NCI-H1694 (cell line): ENCODE data around the gene KRTAP5-8.
"Not testable (repeated sequence)": the region's sequence is repeated elsewhere in the genome, so short reads cannot be mapped to it uniquely, and the experiment has no call there.

Experiments used
- DNase-seq: peaks from one replicate; lab custom pipeline; 2025; lab: John Stamatoyannopoulos, UW

KRTAP5-8 gene

DNA sequence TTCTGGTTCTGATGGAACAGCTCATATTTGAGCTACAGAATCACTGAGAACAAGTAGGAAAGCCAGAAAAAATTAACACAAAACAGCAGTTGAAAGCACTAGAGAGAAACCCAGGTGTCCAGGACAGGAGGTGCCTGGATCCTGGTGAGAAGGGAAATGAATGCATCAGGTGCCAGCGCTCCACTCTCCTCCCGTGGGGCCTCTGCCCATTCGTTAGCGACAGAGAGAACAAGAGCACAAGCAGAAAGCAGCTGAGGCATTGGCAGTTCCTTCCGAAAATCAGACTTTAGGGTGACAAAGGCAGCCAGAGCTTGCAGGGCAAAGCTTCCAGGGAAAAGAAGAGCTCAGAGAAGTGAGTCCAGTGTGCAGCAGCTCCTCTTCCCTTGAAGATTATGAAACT, 30.7 kb upstream of the KRTAP5-8 start:
- no peak for DNase-seq

GRCh38 chr11:71518506-71519471, 19.0 kb upstream of the KRTAP5-8 start:
- no peak for DNase-seq

- DNase-seq, result no peak
Observed at GRCh38 chr11:71519546-71519945, 18.3 kb upstream of the KRTAP5-8 start.

DNA sequence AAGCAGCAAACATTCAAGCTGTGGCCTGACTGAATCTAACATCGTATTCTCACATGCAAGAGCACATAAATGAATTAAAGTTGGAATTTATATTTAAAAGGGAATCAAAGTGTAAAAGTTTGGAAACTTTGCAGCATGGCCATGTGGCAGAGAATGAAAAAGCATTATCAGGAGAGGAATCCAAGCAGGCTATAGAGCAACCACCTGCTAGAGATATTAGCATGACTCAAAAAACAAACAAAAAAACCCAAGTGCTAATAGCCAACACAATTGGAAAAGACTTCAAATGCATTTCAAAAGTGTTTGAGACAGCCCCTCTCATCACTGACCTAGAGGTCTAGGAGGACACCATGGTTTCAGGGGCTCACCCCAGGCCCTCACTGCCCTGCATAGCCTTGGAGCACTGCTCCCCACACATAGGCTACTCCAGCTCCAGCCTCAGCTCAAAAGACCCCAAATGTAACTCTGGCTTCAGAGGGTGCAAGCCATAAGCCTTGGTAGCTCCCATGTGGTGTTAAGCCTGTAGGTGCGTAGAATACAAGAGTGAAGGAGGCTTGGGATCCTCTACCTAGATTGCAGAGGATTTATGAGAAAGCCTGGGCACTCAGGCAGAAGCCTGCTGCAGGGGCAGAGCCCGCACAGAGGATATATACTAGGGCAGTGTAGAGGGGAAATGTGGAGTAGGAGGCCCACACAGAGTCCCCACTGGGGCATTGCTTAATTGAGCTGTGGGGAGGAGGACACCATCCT, 12.5 kb upstream of the KRTAP5-8 start:
- DNase-seq, result no peak

- no peak for DNase-seq
Observed at GRCh38 chr11:71525938-71526495, 11.8 kb upstream of the KRTAP5-8 start.

GRCh38 chr11:71526796-71527575, 10.8 kb upstream of the KRTAP5-8 start, which contains the start of gene KRTAP5-7:
Gene KRTAP5-7, plus strand, starts transcription at chr11:71527267. Its CDS starts 34 bp downstream, at chr11:71527301.
- not testable (repeated sequence) for DNase-seq

GRCh38 chr11:71527576-71528210, 10.1 kb upstream of the KRTAP5-8 start:
- DNase-seq, result no peak

GRCh38 chr11:71530602-71531001, 7.2 kb upstream of the KRTAP5-8 start:
- DNase-seq, result no peak

DNA sequence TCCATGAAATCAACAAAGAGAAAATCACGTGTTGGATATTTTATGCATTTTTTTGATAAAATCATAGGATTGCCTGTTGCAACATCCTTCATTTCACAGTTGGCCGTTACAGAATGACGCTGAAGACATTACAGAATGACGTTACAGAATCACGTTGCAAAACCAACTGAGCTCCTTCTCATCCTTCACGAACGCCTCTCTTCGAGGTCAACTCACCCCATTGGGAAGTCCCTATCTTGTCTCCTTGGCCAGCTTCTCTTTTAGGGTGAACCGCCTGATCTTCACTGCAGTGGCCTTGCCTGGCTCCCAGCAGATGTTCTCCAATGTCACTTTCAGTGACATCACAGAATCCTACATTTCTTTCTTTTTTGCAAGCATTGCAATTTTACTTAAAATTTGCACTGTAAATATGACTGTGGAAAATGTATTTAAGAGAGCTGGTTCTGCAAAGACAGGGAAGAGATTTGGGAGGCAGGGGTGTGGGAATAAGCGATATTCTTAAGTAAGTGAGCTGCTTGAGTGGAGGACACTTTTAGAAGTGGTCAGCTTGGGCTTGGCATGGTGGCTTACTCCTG, 5.7 kb upstream of the KRTAP5-8 start:
- DNase-seq, result no peak

DNA sequence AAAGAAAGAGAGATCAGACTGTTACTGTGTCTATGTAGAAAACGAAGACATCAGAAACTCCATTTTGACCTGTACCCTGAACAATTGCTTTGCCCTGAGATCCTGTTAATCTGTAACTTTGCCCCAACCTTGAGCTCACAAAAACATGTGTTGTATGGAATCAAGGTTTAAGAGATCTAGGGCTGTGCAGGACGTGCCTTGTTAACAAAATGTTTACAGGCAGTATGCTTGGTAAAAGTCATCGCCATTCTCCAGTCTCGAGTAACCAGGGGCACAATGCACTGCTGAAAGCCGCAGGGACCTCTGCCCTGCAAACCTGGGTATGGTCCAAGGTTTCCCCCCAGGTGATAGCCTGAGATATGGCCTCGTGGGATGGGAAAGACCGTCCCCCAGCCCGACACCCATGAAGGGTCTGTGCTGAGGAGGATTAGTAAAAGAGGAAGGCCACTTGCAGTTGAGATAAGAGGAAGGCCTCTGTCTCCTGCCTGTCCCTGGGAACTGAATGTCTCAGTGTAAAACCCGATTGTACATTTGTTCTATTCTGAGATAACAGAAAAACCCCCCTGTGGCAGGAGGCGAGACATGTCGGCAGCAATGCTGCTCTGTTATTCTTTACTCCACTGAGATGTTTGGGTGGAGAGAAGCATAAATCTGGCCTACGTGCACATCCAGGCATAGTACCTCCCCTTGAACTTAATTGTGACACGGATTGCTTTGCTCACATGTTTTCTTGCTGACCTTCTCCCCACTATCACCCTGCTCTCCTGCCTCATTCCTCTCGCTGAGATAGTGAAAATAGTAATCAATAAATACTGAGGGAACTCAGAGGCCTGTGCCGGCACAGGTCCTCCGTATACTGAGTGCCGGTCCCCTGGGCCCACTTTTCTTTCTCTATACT, 2.9 kb upstream of the KRTAP5-8 start:
- DNase-seq, result not testable (repeated sequence)

DNA sequence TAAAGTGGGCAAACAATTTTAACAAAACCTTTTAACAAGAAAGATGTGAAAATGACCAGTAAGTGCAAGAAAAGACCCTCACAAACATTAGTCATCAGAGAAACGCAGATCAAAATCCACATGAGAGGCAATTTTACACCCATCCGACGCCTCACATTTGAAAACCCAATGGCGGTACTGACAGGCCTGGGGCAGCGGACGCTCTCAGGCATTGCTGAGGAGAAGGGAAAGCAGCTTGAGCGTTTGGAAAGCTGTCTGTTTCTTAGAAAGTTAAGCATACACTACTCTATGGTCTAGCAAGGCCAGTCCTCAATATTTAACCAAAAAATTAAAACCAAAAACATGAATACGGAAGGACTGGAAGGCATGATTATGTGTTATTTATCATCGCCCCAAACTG, 2.0 kb upstream of the KRTAP5-8 start:
- DNase-seq, result no peak

DNA sequence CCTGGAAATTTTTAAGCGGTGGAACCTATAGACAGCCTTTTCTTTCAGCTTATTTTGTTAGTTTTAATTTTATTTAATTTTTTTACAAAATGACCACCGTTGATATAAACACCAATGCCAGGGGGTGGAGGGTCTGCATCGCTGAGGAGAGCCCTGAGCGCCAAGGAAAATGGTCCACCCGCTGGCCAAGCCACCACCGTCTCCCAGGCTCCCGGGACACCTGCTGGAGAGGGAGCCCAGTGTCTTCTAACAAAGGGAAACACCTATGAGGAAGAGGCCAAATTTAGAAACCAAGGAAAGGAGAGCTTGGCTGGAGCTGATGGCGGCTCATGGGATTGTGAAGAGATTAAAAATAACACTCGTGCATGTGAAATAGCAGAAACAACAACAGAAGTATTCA, 288 bp upstream of the KRTAP5-8 start:
- no peak for DNase-seq

- DNase-seq, result no peak
Observed at GRCh38 chr11:71538666-71538990, 803 bp downstream of the KRTAP5-8 start.

DNA sequence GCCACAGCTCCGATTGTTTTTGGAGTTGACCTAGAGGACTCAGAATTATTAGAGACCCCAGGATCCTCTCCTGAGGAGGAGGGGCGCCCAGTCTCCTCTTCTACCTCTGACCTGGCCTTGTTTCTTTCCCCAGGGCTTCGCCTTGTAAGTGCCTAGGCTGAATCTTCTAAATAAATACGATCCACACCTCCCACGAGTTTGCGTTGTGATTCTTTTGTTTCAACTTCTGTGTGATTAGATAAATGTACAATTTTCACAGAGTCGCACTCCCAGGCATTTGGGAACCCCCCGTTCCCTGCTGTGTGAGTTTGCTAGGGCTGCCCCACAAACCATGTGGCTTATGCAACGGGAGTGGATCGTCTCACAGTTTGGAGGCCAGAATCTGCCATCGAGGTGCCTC, 1.2 kb downstream of the KRTAP5-8 start:
- DNase-seq, result no peak

- not testable (repeated sequence) for DNase-seq
Observed at GRCh38 chr11:71539971-71540370, 2.1 kb downstream of the KRTAP5-8 start.

- DNase-seq, result not testable (repeated sequence)
Observed at GRCh38 chr11:71540521-71541304, 2.9 kb downstream of the KRTAP5-8 start.

GRCh38 chr11:71542382-71542781, 4.6 kb downstream of the KRTAP5-8 start:
- DNase-seq, result no peak

GRCh38 chr11:71542879-71543777, 5.3 kb downstream of the KRTAP5-8 start:
- DNase-seq, result no peak
